SJSA1 (cell line): Measurements from ENCODE around the gene PPOX. TPM values are rescaled to one million over a fixed set of nuclear protein-coding genes. Genes with fewer than 3 reads are reported as not detected.

Experiments used
- DNase-seq, 2 experiments: peaks; one replicate each; pipeline ENCODE4 v3.0.0-alpha.2; 2015 to 2020; ENCODE audit warnings: low spot score in 2 of 2, low read depth in 1 of 2
- H3K27ac ChIP-seq: fragments of 250-450 bp; sonication (Bioruptor Pico); 2 replicates; pipeline ENCODE4 v1.5.1; 2020; ENCODE audit warnings: mild to moderate bottlenecking, moderate library complexity
- H3K27me3 ChIP-seq: fragments of 250-450 bp; sonication (Bioruptor Pico); replicated peaks from 2 replicates; pipeline ENCODE4 v1.5.1; 2020; ENCODE audit warnings: mild to moderate bottlenecking, moderate library complexity
- H3K36me3 ChIP-seq: fragments of 250-450 bp; sonication (Bioruptor Pico); 2 replicates; pipeline ENCODE4 v1.5.1; 2020; ENCODE audit warnings: mild to moderate bottlenecking
- H3K4me1 ChIP-seq: fragments of 250-450 bp; sonication (Bioruptor Pico); replicated peaks from 2 replicates; pipeline ENCODE4 v1.6.1; 2021; ENCODE audit warnings: mild to moderate bottlenecking
- H3K4me3 ChIP-seq: fragments of 250-450 bp; sonication (Bioruptor Pico); 2 replicates; pipeline ENCODE4 v1.5.1; 2020; ENCODE audit warnings: mild to moderate bottlenecking
- H3K9me3 ChIP-seq: fragments of 250-450 bp; sonication (Bioruptor Pico); replicated peaks from 2 replicates; pipeline ENCODE4 v1.5.1; 2020; ENCODE audit warnings: mild to moderate bottlenecking
- total RNA-seq: library from RNA; depleted of rRNA; stranded (reverse); fragments of >200 nt; shearing (Covaris generic); gene quantifications from 2 replicates; pipeline ENCODE4 v1.2.3, GENCODE V29; 2014

PPOX gene
- total RNA-seq, 1 experiment from 2014 or later: 8.9 TPM

DNA sequence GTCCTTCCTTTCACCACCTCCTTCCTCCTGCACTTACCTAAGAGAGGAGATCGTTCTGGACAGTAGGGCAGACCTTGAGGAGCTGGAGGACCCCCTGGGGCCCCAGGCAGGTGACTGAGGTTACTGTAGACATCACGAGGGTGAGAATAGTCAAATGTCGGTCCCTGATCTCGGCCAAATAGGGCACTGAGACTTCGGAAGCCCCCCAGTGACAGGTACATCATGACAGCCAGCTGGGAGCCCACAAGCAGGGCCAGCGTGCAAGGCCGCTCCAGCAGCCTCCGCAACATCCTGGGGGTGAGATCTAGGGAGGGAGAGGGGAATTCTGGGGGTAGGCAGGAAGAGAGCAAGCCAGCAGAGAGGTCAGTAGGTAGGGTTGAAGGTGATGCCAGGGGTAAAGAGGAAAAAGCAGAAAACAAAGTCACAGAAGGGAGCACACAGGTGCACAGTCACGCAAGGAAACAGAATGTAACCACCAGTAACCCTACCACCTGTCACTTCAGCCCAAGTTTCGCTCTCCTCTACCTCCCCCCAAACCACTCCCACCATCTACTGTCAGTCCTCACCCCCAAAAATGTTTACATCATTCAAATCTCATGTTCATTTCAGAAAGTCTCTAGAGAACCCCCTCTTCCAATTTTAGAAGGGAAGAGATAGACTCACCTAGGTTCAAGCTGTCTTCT lies 9.7 kb downstream of the PPOX start:
- Histone ChIP-seq H3K27ac (no peak overlapping the region), H3K9me3 (no peaks in the 10 kb centered on the region), H3K36me3 (peaks cover 49% of the 10 kb centered on the region), H3K4me3 (no peak overlapping the region), H3K27me3 (no peaks in the 10 kb centered on the region), H3K4me1 (peaks cover 12% of the 10 kb centered on the region)
- DNase-seq: no peak

DNA sequence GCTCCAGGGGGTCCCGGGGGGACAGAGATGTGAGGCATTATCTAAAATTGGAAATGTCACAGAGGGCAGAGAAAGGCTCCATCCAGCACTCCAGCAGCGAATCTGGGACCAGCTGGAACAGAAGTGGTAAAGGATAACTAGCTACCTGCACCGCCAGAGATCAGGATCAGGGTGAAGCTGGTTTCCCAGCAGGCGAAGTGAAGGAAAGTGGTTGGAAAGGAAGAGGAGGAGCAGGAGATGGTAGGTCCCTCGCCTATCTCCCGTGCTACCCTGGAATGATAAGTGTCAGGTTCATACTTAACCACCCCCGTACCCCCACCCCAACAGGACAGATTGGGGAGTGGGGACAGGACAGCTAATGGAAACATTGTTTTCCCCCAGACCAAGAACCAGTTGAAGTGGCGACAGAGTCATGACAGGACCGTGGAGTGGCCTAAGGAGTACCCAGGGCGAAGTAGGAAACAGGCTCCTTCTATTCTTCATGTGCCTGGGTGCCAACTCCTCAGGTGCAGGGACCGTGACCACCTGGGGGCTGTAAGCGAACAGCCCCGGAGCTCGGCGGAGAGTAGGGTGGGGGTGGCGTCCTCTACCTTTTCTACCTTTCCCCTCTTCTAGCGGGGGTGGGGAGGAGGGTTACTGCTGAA lies 10.4 kb downstream of the PPOX start:
- no peak for DNase-seq
- H3K36me3 ChIP-seq: peaks cover 42% of the 10 kb centered on the region
- peaks cover 12% of the 10 kb centered on the region for H3K4me1 ChIP-seq
- H3K9me3 ChIP-seq: no peaks in the 10 kb centered on the region
- no peaks in the 10 kb centered on the region for H3K27me3 ChIP-seq
- peak overlapping the region; percentile 83 for H3K4me3 ChIP-seq
- peak overlapping the region; percentile 67 for H3K27ac ChIP-seq

DNA sequence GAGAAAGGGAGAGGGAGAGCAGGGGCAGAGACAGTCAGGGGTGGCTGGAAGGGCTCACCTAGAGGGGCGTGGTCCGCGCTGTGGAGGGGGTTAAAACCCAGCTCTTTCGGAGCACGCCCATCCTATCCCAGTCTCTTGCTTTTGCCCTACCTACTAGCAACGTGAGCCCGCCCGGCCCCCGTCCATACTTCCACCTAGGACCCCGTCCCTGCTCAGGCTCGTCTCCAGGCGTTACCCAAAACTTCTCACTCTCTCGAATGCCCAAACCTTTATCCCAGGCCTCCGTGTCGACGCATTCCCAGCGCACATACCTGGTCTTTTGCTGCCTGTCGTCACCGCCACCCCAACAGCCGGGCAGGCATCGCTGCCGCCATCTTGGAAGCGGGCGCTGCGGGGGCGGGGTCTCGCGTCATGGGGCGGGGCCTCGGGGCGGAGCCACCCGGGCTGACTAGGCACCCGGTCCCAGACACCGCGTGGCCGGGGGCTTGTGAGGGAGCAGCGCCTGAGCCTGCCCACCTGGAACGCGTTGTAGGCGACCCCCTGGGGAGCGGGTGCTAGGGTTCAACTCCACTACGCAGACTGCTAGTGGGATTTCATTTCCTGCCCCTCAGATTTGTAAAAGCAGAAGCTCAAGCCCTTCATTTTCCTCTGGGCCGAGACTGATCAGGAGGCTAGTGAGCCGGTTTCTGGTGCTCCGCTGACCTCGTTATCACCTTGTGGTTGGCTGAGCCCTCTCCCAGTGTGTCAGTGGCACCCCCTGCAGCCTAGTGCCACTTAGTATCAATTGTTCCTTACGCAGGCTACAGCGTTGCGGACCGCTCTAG lies 11.1 kb downstream of the PPOX start, which contains the start of gene B4GALT3:
Gene B4GALT3, minus strand, starts transcription at position 396 of the 824 bp plus-strand sequence. CDS start 1,447 bp downstream, outside the sequence.
- H3K4me3 ChIP-seq: peak within 1 kb of the TSS; percentile 83
- H3K9me3 ChIP-seq: no peaks in the 10 kb centered on the region
- no peaks in the 10 kb centered on the region for H3K27me3 ChIP-seq
- H3K4me1 ChIP-seq: peaks cover 19% of the 10 kb centered on the region
- peak; percentile 82 to 87 for DNase-seq
- H3K36me3 ChIP-seq: peaks cover 35% of the 10 kb centered on the region
- H3K27ac ChIP-seq: peak within 1 kb of the TSS; percentile 67

DNA sequence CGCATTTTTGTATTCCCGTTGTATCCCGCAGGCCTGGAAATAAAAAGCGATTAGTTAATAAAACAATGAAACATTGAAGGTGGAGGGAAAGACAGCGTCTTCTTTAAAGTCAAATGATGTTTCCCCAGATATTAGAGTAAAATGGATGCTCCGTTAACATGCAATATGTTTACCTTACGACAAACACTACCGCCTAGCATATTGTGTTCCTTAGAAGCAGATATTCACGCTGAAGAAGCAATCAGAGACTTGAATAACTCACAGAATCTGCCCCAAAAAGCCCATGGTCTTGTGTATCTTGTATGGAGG lies 11.7 kb downstream of the PPOX start:
- H3K27ac ChIP-seq: peak overlapping the region; percentile 67; the same call in 1 of the 2 replicates
- peak overlapping the region; percentile 83 for H3K4me3 ChIP-seq
- H3K36me3 ChIP-seq: peaks cover 29% of the 10 kb centered on the region
- peaks cover 23% of the 10 kb centered on the region for H3K4me1 ChIP-seq
- no peaks in the 10 kb centered on the region for H3K27me3 ChIP-seq
- DNase-seq: no peak
- no peaks in the 10 kb centered on the region for H3K9me3 ChIP-seq

DNA sequence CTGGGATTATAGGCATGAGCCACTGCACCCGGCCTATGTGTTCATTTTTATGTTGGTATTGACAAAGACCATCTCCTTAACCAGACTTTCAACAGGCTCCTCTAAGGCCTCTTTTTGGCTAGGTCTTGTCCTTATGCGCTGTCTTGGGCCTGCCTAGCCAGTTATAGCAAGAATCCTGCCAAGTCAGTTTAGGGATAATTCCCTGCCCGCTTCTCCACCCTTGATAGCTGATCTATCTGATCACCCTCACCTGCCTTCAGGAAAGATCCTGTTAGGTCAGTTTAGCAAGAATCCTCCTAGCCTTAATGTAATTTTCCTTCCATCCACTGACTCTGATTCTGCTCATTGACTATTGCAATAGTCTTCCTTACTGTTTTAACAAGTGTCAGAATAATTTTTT lies 13.5 kb downstream of the PPOX start:
- Histone ChIP-seq H3K36me3 (peaks cover 14% of the 10 kb centered on the region), H3K9me3 (no peaks in the 10 kb centered on the region), H3K27me3 (no peaks in the 10 kb centered on the region), H3K4me3 (no peak overlapping the region), H3K4me1 (peaks cover 23% of the 10 kb centered on the region), H3K27ac (no peak overlapping the region)
- no peak for DNase-seq

DNA sequence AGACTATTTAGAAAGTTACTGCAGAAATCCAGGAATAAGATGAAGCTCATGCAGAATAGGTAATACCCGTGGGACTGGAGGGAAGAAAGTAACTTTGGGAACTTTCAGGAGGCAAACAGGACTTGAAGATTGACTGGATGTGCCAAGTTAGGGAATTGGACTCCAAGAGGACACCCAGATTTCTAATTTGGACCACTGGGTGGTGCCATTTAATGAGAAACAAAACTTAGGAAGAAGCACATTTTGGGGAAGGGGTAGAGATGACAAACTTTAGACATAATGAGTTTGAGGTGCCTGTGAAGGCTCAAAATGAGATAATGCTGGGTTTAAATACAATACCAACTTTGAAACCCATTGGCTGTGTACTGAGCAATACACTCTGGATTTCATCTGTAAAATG lies 14.4 kb downstream of the PPOX start:
- Histone ChIP-seq H3K27me3 (no peaks in the 10 kb centered on the region), H3K36me3 (peaks cover 4% of the 10 kb centered on the region; the same call in 1 of the 2 replicates), H3K4me3 (no peak overlapping the region), H3K27ac (no peak overlapping the region), H3K9me3 (no peaks in the 10 kb centered on the region), H3K4me1 (peaks cover 23% of the 10 kb centered on the region)
- DNase-seq: no peak

DNA sequence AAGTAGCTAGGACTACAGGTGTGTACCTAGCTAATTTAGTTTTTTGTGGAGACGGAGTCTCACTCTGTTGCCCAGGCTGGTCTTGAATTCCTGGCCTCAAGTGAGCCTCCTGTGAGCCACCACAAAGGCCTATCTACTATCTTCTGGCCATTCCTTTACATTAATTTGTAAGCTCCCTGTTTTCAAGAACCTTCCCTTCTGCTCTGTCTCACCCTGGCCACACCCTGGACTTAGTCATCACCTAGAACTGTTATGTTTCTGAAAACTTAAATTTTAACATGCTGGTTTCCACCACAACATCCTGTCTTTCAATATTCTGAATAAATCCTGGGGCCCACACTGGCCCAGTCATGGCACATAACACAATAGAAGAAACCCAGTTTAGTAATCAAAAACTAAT lies 16.0 kb downstream of the PPOX start:
- Histone ChIP-seq H3K36me3 (peaks cover under 1% of the 10 kb centered on the region; the same call in 1 of the 2 replicates), H3K4me1 (peaks cover 17% of the 10 kb centered on the region), H3K4me3 (no peak overlapping the region), H3K9me3 (no peaks in the 10 kb centered on the region), H3K27me3 (no peaks in the 10 kb centered on the region), H3K27ac (peak overlapping the region; percentile 46)
- DNase-seq: peak in 1 of 2 experiments; percentile 22

DNA sequence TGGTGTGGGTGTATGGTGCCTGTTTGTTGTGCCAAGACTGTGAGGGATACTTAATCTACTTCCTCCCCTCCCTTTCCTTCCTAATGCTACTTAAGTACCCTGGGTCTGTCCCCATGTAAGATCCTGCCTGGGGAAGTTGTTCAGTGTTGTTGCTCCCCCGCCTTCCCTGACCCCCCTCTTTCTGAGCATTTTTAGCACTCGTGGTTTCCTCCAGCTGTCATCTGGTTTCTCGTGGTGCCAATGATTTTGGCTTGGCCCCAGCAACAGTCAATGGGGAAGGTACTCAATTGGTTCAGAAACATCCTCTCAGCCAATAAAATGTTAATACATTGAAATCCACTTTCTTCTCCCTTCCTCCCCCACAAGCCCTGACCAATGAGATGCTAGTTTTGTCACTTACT lies 19.1 kb downstream of the PPOX start:
- H3K27ac ChIP-seq: no peak overlapping the region
- H3K4me1 ChIP-seq: peaks cover 11% of the 10 kb centered on the region
- H3K27me3 ChIP-seq: no peaks in the 10 kb centered on the region
- DNase-seq: no peak
- H3K9me3 ChIP-seq: no peaks in the 10 kb centered on the region
- no peak overlapping the region for H3K4me3 ChIP-seq
- H3K36me3 ChIP-seq: no peaks in the 10 kb centered on the region

DNA sequence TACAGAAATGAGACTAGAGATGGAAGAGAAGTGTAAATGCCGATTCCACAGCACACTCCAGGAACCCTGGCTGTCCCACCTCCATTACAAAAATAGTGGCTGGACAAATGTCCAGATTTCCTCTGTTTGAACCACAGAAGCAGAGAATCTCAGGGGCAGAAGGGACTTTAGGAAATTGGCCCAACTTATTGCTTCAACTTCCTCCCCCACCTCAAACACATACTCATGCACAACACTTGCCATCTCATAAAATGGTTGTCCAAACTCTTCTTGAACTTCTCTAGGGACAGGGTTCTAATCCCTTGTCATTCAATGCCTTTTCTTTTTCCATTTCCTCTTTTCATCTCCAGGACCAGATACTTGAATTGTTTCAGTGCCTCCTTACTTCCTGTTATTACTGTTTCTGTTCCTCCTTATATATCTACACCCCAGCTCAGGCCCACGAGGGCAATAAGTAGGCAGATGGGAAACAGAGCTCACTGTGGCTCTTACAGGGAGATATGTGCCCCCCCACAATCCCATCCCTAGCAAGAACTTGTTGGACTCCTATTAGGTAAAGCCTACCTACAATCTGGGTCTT lies 19.6 kb downstream of the PPOX start:
- peaks cover 11% of the 10 kb centered on the region for H3K4me1 ChIP-seq
- no peaks in the 10 kb centered on the region for H3K27me3 ChIP-seq
- DNase-seq: no peak
- no peaks in the 10 kb centered on the region for H3K36me3 ChIP-seq
- no peaks in the 10 kb centered on the region for H3K9me3 ChIP-seq
- H3K27ac ChIP-seq: no peak overlapping the region
- H3K4me3 ChIP-seq: no peak overlapping the region

DNA sequence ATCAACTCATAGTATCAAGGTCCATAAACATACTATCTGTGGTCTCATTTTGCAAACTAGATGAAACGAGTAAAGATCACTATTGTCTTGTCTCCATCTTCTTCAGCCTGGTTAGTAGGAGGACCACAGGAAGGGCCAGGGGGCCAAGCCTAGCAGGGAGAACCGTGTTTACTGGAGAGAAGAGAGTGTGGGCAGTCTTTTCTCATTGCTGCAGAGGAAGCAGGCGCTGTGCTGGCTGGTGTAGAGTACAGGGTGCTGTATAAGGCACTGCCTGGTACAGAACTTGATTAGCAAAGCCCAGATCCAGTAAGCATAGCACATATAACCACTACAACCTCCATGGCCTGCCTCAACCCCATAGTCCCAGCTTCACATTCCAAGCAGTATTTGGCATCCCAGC lies 21.1 kb downstream of the PPOX start:
- H3K9me3 ChIP-seq: no peaks in the 10 kb centered on the region
- H3K4me3 ChIP-seq: no peak overlapping the region
- no peak overlapping the region for H3K27ac ChIP-seq
- peaks cover 5% of the 10 kb centered on the region for H3K4me1 ChIP-seq
- H3K36me3 ChIP-seq: no peaks in the 10 kb centered on the region
- DNase-seq: no peak
- no peaks in the 10 kb centered on the region for H3K27me3 ChIP-seq

DNA sequence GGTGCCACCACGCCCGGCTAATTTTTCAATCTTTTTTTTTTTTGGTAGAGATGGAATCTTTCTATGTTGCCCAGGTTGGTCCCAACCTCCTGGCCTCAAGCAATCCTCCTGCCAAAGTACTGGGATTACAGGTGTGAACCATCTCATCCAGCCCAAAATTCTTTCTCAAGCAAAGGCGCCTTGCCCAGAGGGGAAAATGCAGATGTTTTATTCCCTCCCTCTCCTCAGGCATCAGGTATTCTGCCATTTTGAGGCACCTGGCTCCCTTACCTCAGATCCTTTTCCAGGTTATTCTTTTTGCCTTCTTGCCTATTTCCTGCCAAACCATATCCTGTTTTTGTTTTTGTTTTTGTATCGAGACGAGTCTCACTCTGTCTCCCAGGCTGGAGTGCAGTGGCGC lies 22.2 kb downstream of the PPOX start:
- Histone ChIP-seq H3K4me3 (no peak overlapping the region), H3K36me3 (no peaks in the 10 kb centered on the region), H3K9me3 (no peaks in the 10 kb centered on the region), H3K27me3 (no peaks in the 10 kb centered on the region), H3K27ac (no peak overlapping the region), H3K4me1 (no peaks in the 10 kb centered on the region)
- no peak for DNase-seq

DNA sequence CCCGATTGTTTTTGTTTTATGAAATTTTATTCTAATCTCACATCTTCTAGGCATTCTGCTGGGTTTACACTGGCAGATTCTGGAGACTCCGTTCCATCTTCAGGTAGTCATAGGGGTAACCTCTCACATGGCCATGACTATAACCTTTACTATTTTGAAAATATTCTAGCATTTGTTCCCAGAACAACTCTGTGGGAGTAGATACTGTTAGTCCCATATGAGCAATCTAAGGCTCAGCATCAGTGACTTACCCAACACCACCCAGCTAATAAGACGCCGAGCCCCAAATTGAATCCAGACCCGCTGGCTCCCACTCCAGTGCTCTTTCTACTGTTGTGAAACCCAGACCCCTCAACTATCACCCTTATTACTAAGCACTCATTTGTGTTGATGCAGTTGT lies 22.8 kb downstream of the PPOX start:
- no peaks in the 10 kb centered on the region for H3K9me3 ChIP-seq
- H3K27me3 ChIP-seq: no peaks in the 10 kb centered on the region
- no peak for DNase-seq
- no peaks in the 10 kb centered on the region for H3K36me3 ChIP-seq
- no peaks in the 10 kb centered on the region for H3K4me1 ChIP-seq
- H3K27ac ChIP-seq: no peak overlapping the region
- H3K4me3 ChIP-seq: no peak overlapping the region

DNA sequence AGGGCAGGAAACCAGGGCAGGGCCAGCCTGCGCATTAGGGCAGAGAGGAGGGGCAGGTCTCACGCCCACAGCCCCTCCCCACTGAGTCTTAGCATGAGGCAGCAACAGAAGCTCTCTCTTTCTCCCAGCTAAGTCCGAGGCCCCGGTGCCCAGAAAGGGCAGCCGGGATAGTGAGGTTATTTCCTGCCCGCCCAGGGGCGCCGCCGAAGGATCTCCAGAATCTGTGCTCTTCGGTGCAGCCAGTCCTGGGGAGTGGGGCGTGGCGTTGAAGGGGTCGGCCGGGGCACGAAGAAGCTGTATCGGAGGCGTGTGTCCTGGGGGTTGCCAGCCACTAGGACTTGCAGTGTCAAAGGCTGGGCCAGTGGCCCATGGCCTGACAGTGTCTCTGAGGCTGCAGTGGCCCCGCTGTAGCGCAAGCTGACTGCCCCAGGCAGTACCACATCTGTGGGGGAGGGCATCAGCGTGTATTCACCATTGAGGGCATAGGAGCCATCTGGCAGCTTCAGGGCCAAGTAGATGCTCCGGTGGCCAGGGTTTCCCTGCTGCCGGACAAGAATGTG lies 24.8 kb downstream of the PPOX start:
- no peak for DNase-seq
- no peaks in the 10 kb centered on the region for H3K36me3 ChIP-seq

More for the DNA sequence above, 24.8 kb downstream of the PPOX start:
- H3K27me3 ChIP-seq: no peaks in the 10 kb centered on the region
- no peak overlapping the region for H3K4me3 ChIP-seq
- no peaks in the 10 kb centered on the region for H3K4me1 ChIP-seq
- no peak overlapping the region for H3K27ac ChIP-seq
- no peaks in the 10 kb centered on the region for H3K9me3 ChIP-seq
